WTC11 (cell line): ENCODE measurements around the gene HOXB6.

Source experiments
- CTCF ChIP-seq: fragments of 200-600 bp; IDR thresholded peaks from 2 replicates; pipeline ENCODE4 v1.8.0; 2022; ENCODE audit warnings: antibody characterized with exemption
- E2F1 ChIP-seq: sonication (generic); formaldehyde crosslinking; IDR thresholded peaks from 2 replicates; pipeline ENCODE4 v1.8.0; 2022; ENCODE audit warnings: mild to moderate bottlenecking, missing genetic modification reagents
- E2F4 ChIP-seq: sonication (generic); formaldehyde crosslinking; IDR thresholded peaks from 2 replicates; pipeline ENCODE4 v1.8.1; 2022; ENCODE audit warnings: low read depth, mild to moderate bottlenecking, moderate library complexity, missing genetic modification reagents, borderline replicate concordance
- ELF4 ChIP-seq: sonication (generic); formaldehyde crosslinking; IDR thresholded peaks from 2 replicates; pipeline ENCODE4 v1.8.1; 2022; ENCODE audit warnings: low read depth, mild to moderate bottlenecking, moderate library complexity, missing genetic modification reagents
- NR3C1 ChIP-seq: sonication (generic); formaldehyde crosslinking; conservative IDR thresholded peaks from 2 replicates; pipeline ENCODE4 v1.8.1; 2023; ENCODE audit warnings: low read depth, mild to moderate bottlenecking, missing genetic modification reagents

- TF ChIP-seq E2F4 (no peak), CTCF (no peak), E2F1 (CRISPR knock-in tag) (no peak), NR3C1 (CRISPR knock-in tag) (no peak), ELF4 (CRISPR knock-in tag) (no peak)
Observed at GRCh38 chr17:48562934-48563333, 41.9 kb downstream of the HOXB6 start.
